BLaER1 treated with 17β-estradiol and CSF1 and Interleukin-3, amounts not matched to agents 10 nM and 100 nM (cell line): Measurements from ENCODE around the gene LMNTD2.
A peak's percentile ranks its signal among the peaks of the same experiment; 100 is the strongest.

Experiments used
- H3K27ac ChIP-seq, 11 experiments: shearing (Covaris generic); formaldehyde crosslinking; 2 replicates each; pipeline ENCODE4 v1.8.1; 2022
- H3K27me3 ChIP-seq, 11 experiments: shearing (Covaris generic); formaldehyde crosslinking; 2 replicates each; pipeline ENCODE4 v1.8.1; 2022
- H3K36me3 ChIP-seq, 11 experiments: shearing (Covaris generic); formaldehyde crosslinking; 2 replicates each; pipeline ENCODE4 v1.8.1; 2022
- H3K4me1 ChIP-seq, 10 experiments: shearing (Covaris generic); formaldehyde crosslinking; 2 replicates each; pipeline ENCODE4 v1.8.1; 2022
- H3K4me2 ChIP-seq, 11 experiments: shearing (Covaris generic); formaldehyde crosslinking; 2 replicates each; pipeline ENCODE4 v1.8.1; 2022
- H3K4me3 ChIP-seq, 10 experiments: shearing (Covaris generic); formaldehyde crosslinking; 2 replicates each; pipeline ENCODE4 v1.8.1; 2022
- H3K9ac ChIP-seq, 11 experiments: shearing (Covaris generic); formaldehyde crosslinking; 2 replicates each; pipeline ENCODE4 v1.8.1; 2022
- H3K9me3 ChIP-seq, 11 experiments: shearing (Covaris generic); formaldehyde crosslinking; replicated peaks in 1 of 11; 2 replicates each; pipeline ENCODE4 v1.8.1; 2022
- H4K20me1 ChIP-seq, 11 experiments: shearing (Covaris generic); formaldehyde crosslinking; 2 replicates each; pipeline ENCODE4 v1.8.1; 2022
- Cebpa-rat ChIP-seq, 11 experiments: shearing (Covaris generic); IDR thresholded peaks; 2 replicates each; pipeline ENCODE4 v1.8.1; 2022

The LMNTD2 gene

GRCh38 chr11:592918-593317 is 32.4 kb upstream of the LMNTD2 start:
- Histone ChIP-seq H4K20me1 (peaks cover 69 to 100% (median 94%) of the 10 kb centered on the region in 11 experiments), H3K9me3 (no peaks in the 10 kb centered on the region)
- TF ChIP-seq Cebpa-rat (IDR thresholded peaks at IDR 0.05): no peak

GRCh38 chr11:592501-592900 is 32.0 kb upstream of the LMNTD2 start:
- Histone ChIP-seq H3K4me3 (no peak overlapping the region), H4K20me1 (peaks cover 70 to 100% (median 95%) of the 10 kb centered on the region in 11 experiments), H3K9ac (no peak overlapping the region), H3K9me3 (no peaks in the 10 kb centered on the region), H3K27ac (no peak overlapping the region), H3K36me3 (peaks cover 94 to 100% (median 97%) of the 10 kb centered on the region in 11 experiments), H3K4me1 (peaks cover 0 to 15% (median 4%) of the 10 kb centered on the region in 10 experiments; a peak in 11 of 20 replicates), H3K27me3 (no peaks in the 10 kb centered on the region), H3K4me2 (no peak overlapping the region)
- no peak for TF ChIP-seq Cebpa-rat (IDR thresholded peaks at IDR 0.05)

More at GRCh38 chr11:592918-593317, 32.4 kb upstream of the LMNTD2 start:
- Histone ChIP-seq H3K27ac (no peak overlapping the region), H3K27me3 (no peaks in the 10 kb centered on the region), H3K4me3 (no peak overlapping the region), H3K4me2 (no peak overlapping the region), H3K36me3 (peaks cover 95 to 100% (median 97%) of the 10 kb centered on the region in 11 experiments), H3K4me1 (peaks cover 0 to 11% (median 2%) of the 10 kb centered on the region in 10 experiments; a peak in 11 of 20 replicates), H3K9ac (no peak overlapping the region)

DNA sequence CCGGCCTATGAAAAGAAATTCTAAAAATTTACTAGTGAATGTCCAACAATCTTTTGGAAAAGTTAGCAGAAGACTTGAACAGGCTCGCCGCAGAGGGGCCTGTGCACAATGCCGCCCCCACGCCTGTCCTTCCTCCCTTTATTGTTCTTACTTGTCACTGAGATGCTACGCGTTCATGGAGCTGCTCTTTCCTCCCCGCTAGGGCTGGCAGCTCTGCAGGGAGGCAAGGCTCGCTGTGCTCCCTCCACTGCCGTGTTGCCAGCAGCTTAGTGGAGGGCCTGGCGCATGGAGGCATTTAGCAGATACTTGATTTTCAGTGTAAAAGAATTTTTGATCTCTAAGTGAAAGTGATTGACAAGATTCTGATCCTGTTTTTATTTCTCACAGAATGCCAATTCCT is 30.5 kb upstream of the LMNTD2 start:
- Histone ChIP-seq H4K20me1 (peaks cover 72 to 100% (median 97%) of the 10 kb centered on the region in 11 experiments), H3K36me3 (peaks cover 95 to 100% (median 99%) of the 10 kb centered on the region in 11 experiments)
- no peak for TF ChIP-seq Cebpa-rat (IDR thresholded peaks at IDR 0.05)

DNA sequence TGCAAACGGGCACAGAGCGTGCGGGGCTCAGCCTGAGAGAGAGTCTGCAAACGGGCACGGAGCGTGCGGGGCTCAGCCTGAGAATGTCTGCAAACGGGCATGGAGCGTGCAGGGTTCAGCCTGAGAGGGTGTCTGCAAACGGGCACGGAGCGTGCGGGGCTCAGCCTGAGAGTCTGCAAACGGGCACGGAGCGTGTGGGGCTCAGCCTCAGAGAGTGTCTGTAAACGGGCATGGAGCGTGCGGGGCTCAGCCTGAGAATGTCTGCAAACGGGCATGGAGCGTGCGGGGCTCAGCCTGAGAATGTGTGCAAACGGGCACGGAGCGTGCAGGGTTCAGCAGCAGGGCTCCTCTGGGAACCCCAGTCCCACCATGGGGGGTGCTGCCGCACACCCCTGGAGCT is 29.3 kb upstream of the LMNTD2 start:
- Histone ChIP-seq H4K20me1 (peaks cover 69 to 100% (median 96%) of the 10 kb centered on the region in 11 experiments), H3K4me2 (no peak overlapping the region), H3K9ac (no peak overlapping the region), H3K4me3 (no peak overlapping the region), H3K27ac (no peak overlapping the region), H3K27me3 (no peaks in the 10 kb centered on the region), H3K36me3 (peaks cover 88 to 100% (median 96%) of the 10 kb centered on the region in 11 experiments), H3K9me3 (no peaks in the 10 kb centered on the region), H3K4me1 (peaks cover 0 to 32% (median 7%) of the 10 kb centered on the region in 10 experiments; a peak in 11 of 20 replicates)
- no peak for TF ChIP-seq Cebpa-rat (IDR thresholded peaks at IDR 0.05)

More for the DNA sequence above, 30.5 kb upstream of the LMNTD2 start:
- no peaks in the 10 kb centered on the region for H3K27me3 ChIP-seq
- no peak overlapping the region; a peak in 1 of 22 replicates for H3K9ac ChIP-seq
- H3K4me3 ChIP-seq: no peak overlapping the region
- no peak overlapping the region for H3K27ac ChIP-seq
- H3K4me2 ChIP-seq: no peak overlapping the region
- H3K4me1 ChIP-seq: peaks cover 0 to 30% (median 7%) of the 10 kb centered on the region in 10 experiments; a peak in 11 of 20 replicates
- no peaks in the 10 kb centered on the region for H3K9me3 ChIP-seq

- peak overlapping the region in 5 of 11 experiments; percentile 28 to 60 (median 50); a peak in 9 of 22 replicates for H3K4me2 ChIP-seq
Measured at GRCh38 chr11:587978-588380, 27.4 kb upstream of the LMNTD2 start.

DNA sequence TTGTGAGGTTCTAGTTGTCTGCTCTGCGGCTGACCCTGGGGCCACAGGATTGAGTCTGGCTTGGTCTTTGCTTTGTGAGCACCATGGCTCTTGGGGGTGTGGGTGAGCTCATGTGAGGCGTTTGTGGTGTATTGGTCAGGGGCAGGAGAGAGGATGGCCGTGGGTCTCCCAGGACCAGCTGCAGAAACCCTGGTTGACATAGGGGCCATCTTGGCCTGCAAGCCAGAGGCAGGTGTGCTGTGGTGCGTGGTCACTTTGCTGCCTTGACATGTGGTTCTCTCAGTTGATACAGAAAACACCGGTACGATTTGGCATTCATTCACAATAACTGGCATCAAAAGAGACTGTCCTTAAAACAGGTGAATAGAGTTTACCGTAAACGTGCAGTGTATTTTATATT is 27.0 kb upstream of the LMNTD2 start:
- peaks cover 77 to 100% (median 96%) of the 10 kb centered on the region in 11 experiments for H4K20me1 ChIP-seq
- H3K9ac ChIP-seq: peak overlapping the region in 5 of 11 experiments; percentile 2 to 51 (median 35); a peak in 6 of 22 replicates
- H3K36me3 ChIP-seq: peaks cover 88 to 100% (median 96%) of the 10 kb centered on the region in 11 experiments

More at GRCh38 chr11:587978-588380, 27.4 kb upstream of the LMNTD2 start:
- Histone ChIP-seq H3K4me3 (no peak overlapping the region), H4K20me1 (peaks cover 74 to 100% (median 96%) of the 10 kb centered on the region in 11 experiments), H3K4me1 (peaks cover 0 to 32% (median 7%) of the 10 kb centered on the region in 10 experiments; a peak in 11 of 20 replicates), H3K36me3 (peaks cover 88 to 100% (median 96%) of the 10 kb centered on the region in 11 experiments), H3K27ac (peak overlapping the region in 4 of 11 experiments; percentile 18 to 65 (median 58); a peak in 7 of 22 replicates), H3K27me3 (no peaks in the 10 kb centered on the region), H3K9ac (peak overlapping the region in 4 of 11 experiments; percentile 2 to 51 (median 30); a peak in 6 of 22 replicates), H3K9me3 (no peaks in the 10 kb centered on the region)
- no peak for TF ChIP-seq Cebpa-rat (IDR thresholded peaks at IDR 0.05)

DNA sequence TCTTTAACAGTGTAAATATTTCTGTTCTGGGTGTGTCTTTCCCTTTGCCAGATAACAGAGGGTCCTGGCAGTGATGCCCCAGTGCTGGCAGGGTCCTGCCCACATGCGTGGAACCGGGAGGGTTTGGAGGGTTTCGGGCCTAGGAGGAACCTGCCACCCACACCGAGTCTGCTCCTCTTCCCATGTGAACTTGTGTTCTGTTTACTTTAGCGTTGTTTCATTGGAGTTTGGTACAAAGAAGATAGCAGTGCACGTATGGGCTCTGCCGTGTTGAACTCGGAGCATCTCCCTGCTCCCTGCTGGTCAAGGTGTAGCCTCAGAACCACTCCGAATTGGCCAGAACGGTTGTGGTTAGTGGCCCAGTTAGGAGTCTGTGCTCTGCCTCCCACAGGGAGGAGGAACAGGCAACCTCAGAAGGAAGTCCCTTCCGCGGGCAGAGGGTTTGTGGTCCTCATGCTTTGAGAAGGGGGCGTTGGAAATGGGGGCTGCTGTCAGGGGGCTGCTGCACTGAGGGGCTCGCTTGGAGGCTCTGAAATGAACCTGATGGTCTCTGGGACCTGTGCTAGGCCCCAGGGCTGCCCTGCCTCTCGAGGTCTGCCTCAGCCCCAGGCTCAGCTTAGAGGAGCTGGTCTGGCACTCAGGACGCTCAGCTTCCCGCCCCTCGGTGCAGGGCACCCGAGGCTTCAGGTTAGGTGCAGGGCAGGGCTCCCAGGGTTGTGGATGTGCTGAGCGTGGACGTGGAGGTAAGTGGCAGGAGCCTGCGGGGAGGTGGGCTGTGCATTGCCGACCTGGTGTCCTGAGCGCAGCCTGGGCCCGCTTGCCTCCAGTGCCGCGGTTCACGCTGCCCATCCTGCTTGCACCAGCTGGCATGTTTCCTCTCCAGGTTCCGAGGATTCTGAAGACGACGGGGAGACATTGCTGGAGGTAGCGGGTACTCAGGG is 26.1 kb upstream of the LMNTD2 start:
- peak overlapping the region in 3 of 11 experiments; percentile 50 to 60 (median 55); a peak in 6 of 22 replicates for H3K4me2 ChIP-seq
- peaks cover 86 to 100% (median 99%) of the 10 kb centered on the region in 11 experiments for H4K20me1 ChIP-seq
- peaks cover 0 to 32% (median 7%) of the 10 kb centered on the region in 10 experiments; a peak in 11 of 20 replicates for H3K4me1 ChIP-seq
- TF ChIP-seq Cebpa-rat (IDR thresholded peaks at IDR 0.05): no peak
- peaks cover 89 to 100% (median 98%) of the 10 kb centered on the region in 11 experiments for H3K36me3 ChIP-seq
- no peak overlapping the region for H3K4me3 ChIP-seq
- peak overlapping the region in 1 of 11 experiments; percentile 64; a peak in 1 of 22 replicates for H3K27ac ChIP-seq
- H3K27me3 ChIP-seq: no peaks in the 10 kb centered on the region
- H3K9me3 ChIP-seq: no peaks in the 10 kb centered on the region
- H3K9ac ChIP-seq: peak overlapping the region in 4 of 11 experiments; percentile 29 to 51 (median 42); a peak in 7 of 22 replicates

More for the DNA sequence above, 27.0 kb upstream of the LMNTD2 start:
- Histone ChIP-seq H3K27ac (peak overlapping the region in 3 of 11 experiments; percentile 53 to 65 (median 64); a peak in 7 of 22 replicates), H3K27me3 (no peaks in the 10 kb centered on the region), H3K4me3 (no peak overlapping the region), H3K4me2 (peak overlapping the region in 5 of 11 experiments; percentile 28 to 60 (median 50); a peak in 9 of 22 replicates), H3K4me1 (peaks cover 0 to 32% (median 7%) of the 10 kb centered on the region in 10 experiments; a peak in 11 of 20 replicates), H3K9me3 (no peaks in the 10 kb centered on the region)
- TF ChIP-seq Cebpa-rat (IDR thresholded peaks at IDR 0.05): no peak

- no peaks in the 10 kb centered on the region for H3K27me3 ChIP-seq
- H3K4me2 ChIP-seq: no peak overlapping the region
- H3K27ac ChIP-seq: no peak overlapping the region
- H3K4me1 ChIP-seq: peaks cover 0 to 44% (median 20%) of the 10 kb centered on the region in 10 experiments; a peak in 15 of 20 replicates
- H3K9ac ChIP-seq: no peak overlapping the region
- no peaks in the 10 kb centered on the region for H3K9me3 ChIP-seq
- no peak for TF ChIP-seq Cebpa-rat (IDR thresholded peaks at IDR 0.05)
- H3K4me3 ChIP-seq: no peak overlapping the region
- H4K20me1 ChIP-seq: peaks cover 89 to 100% (median 99%) of the 10 kb centered on the region in 11 experiments
- peaks cover 71 to 98% (median 89%) of the 10 kb centered on the region in 11 experiments for H3K36me3 ChIP-seq
Measured at GRCh38 chr11:584287-584686, 23.7 kb upstream of the LMNTD2 start.
